ENCODE results near the gene TTLL11. TPM values are rescaled to one million over a fixed set of nuclear protein-coding genes. Genes with fewer than 3 reads are reported as not detected.
"Not testable (repeated sequence)": the region's sequence is repeated elsewhere in the genome, so short reads cannot be mapped to it uniquely, and the experiment has no call there.

The TTLL11 gene
- total RNA-seq, 1 donor from 2014 or later = 5.8 TPM

DNA sequence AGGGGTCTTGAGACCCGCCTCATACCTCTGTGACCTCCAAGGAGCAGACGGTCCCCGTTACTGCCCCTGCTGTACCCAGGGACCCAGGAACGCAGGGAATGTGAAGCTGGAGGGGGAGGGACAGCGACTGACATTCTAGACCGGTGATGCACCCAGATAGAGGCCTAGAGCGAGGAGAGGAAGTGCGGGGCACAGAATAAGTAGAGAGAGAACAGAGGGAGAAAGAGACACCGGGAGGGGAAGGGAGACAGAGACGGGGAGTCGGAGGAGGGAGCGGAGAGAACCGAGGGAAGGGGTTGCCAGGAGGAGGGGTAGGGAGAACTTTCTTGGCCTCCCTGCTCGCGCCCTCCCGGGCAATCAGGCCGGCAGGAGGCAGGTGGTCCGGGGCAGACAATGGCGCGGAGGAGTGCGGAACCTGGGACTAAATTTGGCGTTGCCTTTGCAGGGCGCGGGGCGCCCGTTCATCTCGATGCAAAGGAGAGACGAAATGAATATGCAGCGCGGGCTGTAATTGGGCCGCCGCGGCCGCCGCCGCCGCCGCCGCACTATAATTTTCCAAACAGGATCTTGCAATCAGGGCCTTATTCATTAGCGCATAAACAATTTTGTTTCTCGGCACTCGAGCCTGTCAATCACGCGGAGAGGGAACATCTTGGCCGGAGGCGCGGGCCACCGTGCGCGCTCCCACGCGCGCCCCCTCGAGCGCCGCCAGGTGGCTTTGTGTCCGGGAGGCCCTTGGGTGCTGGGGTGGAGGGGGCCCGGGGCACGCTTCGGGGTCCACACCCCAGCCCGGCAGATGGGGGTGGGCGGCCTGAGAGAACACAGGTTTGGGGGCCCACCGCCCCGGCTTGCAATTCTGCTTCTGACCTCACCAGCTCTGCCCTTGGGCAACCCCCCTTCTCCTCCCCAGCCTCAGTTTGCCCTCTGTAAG lies 33.5 kb upstream of the TTLL11 start:
- ATAC-seq (no peak), DNase-seq (no peak)
- intact Hi-C loops (cut with micrococcal nuclease) = loop anchor here (5.0 kb wide), 2 partner anchors 221 to 326 kb away; no protein-coding TSS in a partner anchor

DNA sequence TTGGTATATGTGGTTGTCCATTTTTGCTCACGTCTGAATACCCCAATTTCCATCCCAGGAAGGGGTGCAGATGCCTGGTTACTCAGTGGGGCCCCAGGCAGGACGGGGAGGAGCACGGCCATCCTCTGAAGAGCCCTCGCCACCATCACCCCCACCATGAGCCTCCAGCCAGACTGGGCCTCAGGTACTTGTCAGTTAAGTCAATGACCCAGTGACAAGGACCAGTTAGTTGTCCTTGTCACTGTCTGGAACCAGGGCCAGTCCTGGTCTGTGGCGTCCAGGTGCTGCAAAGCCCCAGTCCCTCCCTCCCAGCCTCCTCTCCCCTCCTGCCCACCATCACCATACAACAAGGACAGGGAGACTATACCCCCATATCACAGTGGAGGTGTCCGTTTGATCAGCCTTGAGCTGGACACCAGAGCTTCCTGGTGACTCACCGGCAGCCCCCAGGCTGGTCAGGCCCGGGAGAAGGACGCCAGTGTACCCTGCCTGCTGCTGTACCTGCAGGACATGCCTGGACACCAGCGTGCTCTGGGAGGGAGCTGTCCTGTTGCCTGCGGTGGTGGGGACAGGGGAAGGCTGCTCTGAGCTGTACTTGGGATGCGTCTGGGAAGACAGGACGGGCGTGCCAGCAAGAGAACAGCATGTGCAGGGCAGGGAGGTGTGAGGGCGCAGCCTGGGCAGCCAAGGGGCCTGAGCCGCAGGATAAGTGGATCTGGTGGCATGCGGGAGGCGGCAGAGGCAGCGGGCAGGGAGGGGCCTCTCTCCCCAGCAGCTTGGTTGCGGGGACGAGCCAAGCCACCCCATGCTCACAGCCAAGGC lies 32.6 kb upstream of the TTLL11 start:
- DNase-seq = no peak
- peak; percentile 28 for ATAC-seq
- intact Hi-C loops (cut with micrococcal nuclease) = loop anchor here (5.0 kb wide), 2 partner anchors 222 to 327 kb away; no protein-coding TSS in a partner anchor

DNA sequence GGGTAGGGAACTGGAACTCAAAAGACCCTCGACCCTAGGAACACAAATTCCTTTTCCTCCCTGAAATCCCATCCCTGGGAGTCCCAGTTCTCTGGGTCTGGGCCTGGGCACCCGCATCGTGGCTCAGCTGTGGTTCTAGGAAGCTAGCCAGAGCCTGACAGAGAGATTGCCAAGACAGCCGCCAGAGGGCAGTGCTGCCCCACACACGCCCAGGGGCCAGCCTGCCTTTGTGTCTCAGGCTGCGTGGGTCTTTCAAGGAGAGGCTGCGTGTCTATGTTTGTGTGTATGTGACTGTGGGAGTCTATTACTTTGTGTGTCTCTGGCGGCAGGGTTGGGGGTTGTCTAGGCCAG lies 32.0 kb upstream of the TTLL11 start:
- intact Hi-C loops (cut with micrococcal nuclease) = loop anchor here (5.0 kb wide), 2 partner anchors 222 to 327 kb away; no protein-coding TSS in a partner anchor
- peak; percentile 87 for DNase-seq
- peak; percentile 88 for ATAC-seq

DNA sequence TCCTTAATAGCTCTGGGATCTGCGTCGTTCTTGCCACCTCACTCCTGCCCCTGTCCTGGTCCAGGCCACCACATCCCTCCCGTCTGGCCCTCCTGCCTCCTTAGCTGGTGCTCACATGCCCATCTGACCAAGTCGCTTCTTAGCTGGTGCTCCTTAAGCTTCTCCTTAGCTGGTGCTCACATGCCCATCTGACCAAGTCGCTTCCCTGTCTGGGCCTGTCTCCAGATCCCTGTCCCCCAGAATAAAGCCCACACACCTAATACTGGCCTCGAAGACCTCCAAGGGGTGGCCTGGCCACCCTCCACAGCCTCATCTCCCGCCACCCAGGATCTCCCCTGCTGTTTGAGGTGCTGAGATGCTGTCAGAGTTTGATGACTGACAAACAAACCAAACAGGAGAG lies 31.4 kb upstream of the TTLL11 start:
- intact Hi-C loops (cut with micrococcal nuclease) = no loop called here
- DNase-seq = no peak
- ATAC-seq = no peak

DNA sequence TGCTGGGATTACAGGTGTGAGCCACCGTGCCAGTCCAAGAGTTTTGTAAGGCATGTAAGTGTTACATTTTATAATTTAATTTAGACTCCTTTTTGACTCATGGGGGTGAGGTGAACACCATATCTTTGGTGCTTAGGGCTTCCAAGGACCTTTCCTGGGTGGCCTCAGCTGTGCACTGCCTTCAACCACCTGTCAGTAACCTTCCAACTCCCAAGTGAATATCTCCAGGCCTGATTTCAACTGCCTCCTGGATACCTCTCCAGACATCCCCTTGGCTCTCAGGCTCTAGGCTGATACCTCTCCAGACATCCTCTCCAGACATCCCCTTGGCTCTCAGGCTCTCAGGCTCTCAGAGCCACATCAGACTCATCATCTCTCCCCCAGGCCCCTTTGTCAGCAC lies 30.9 kb upstream of the TTLL11 start:
- DNase-seq (no peak), ATAC-seq (no peak)
- intact Hi-C loops (cut with micrococcal nuclease) = no loop called here

DNA sequence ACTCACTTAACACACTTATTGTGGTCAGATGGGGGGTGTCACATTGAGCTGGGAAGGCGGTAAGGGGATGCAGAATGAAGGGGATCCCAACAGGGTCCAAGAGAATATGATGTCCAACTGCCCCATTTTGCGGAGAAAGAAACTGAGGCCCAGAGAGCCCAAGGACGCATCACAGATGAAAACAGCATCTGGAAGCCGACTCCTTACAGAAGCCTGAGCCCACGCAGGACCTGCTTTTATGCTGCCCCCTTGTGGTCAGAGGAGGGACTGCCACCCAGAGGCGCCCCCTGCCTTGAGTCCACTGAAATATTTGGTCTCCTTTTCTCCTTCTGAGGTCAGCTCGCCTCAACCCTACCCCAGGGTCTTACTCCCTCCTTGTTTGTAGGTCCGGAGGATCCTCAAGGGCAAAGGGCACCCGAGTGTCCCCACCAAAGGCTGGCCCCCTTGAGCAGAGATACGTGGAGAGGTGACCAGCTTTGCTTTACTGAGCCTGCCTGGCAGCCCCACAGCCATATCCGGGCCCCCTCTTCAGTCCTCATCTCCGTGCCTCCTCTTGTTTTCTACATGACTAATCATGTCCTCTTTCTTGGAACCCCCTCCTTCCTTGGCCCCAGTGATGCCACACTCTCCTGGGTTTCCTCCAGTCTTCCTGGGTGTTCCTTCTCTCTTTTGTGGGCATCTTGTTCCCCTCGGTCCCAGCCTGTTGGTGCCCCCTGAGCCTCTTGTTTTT lies 30.0 kb upstream of the TTLL11 start:
- ATAC-seq = peak; percentile 42
- peak; percentile 81 for DNase-seq
- intact Hi-C loops (cut with micrococcal nuclease) = no loop called here

DNA sequence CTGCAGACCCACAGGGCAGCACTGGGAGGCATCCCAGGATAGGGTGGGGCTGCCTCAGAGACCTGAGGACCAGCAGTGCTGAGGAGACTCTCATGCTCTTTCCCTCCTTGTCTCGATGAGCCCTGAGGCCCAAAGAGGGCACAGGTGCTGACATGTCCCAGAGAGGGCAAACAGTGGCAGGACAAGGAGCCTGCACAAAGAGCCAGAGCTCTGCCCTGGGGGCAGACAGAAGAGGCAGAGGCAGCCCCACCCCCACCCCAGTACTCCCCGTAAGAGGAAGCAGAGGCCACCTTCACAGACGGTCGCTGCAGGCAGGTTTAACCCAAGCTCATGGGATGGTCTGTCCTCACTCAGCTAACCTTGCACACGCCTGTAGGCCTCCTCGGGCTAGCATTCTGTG lies 29.4 kb upstream of the TTLL11 start:
- no peak for DNase-seq
- ATAC-seq = no peak
- intact Hi-C loops (cut with micrococcal nuclease) = no loop called here

DNA sequence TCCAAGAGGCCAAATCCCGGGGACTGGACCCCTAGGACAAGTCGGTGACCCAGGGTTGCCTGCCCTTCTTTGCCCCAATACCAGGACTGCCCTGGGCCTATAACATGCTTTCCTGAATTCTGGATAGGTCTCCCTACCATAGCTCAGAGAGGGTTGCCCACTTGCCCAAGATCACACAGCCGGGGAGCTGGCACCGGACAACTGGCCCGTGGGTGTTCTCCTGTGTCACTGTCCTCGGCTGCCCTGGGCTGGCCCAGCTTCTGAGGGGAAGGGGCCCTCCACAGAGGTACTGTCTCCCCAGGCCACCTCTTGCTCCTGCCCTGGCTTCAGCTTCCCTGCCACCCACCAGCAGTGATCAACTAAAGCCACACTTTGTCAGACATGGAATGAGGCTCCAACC lies 28.8 kb upstream of the TTLL11 start:
- ATAC-seq (no peak), DNase-seq (no peak)
- intact Hi-C loops (cut with micrococcal nuclease) = no loop called here

DNA sequence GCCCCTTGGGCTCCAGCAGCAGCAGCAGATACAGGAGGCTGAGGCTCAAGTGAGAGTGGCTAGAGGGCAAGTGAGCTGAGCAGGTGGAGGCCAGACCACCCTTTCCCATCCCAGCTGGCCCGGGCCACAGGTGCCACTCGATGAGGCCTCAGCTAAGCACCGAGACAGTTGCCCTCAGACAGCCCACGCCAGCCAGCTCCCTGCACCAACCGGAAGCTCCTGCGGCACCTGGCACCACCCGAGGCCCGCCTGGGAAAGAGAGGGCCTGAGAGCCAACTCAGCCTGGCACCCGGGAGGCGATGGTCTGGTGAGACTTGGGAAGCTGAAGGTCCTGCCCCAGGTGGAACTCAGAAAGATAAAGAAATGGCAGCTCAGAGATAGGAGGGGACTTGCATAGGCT lies 28.3 kb upstream of the TTLL11 start:
- intact Hi-C loops (cut with micrococcal nuclease) = no loop called here
- ATAC-seq = no peak
- no peak for DNase-seq

DNA sequence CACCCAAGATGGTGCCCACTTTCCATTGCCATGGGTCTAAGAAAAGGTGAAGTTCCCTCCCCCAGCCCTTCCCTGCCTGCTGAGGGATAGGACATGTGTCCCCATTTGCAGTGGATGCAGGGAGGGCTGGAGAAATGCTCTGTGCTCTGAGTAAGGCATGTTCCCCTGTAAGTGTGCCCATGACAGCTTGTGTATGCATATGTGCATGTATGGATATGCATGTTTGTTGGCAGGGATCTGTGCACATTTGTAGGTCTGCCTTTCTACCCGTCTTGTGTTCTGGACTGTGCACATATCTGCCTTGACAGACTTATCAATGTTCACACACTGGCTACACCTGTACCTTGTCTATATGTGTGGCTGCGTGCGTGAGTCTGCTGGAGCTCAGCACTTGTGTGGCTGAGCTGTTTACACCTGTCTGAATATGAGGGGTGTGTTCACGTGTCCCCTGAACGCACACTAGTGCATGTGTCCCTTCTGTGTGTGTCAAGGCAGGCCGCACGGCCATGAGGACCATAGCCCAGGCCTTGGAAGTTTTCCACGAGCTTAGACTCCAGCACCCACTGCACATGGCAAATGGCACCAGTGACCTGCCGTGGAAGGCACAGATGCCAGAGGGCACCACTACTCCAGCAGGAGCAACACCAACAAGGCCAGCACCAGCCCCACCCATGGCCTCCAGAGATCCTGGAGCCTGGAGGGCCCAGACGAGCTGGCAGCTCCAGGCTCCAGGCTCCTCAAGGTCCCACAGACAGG lies 27.4 kb upstream of the TTLL11 start:
- intact Hi-C loops (cut with micrococcal nuclease) = no loop called here
- ATAC-seq = no peak
- no peak for DNase-seq

DNA sequence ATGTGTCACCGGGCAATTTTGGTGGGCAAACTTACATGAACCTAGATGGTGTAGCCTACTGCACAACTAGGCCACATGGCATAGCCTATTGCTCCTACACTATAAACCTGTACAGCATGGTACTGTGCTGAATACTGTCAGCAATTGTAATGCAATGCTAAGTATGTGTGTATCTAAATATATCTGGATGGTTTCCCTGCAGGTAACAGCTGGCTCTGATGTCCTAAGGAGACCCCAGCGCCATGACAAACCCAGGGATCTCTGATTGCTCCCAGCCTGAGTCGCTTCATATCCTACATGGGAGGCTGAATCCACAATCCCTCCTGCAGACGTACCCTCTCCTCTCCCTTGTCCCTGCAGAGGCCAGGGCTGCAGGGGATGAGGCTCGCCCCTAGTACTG lies 26.6 kb upstream of the TTLL11 start:
- intact Hi-C loops (cut with micrococcal nuclease) = no loop called here
- DNase-seq (no peak), ATAC-seq (no peak)

DNA sequence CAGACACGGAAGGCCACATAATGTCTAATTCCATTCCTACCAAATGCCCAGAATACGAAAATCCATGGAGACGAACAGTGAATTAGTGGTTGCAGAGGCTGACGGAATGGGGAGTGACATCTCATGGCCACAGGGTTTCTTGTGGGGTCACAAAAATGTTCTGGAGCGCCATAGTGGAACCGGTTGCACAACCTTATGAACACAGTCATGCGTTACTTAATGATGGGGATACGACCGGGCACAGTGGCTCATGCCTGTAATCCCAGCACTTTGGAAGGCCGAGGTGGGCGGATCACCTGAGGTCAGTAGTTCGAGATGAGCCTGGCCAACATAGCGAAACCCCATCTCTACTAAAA lies 26.0 kb upstream of the TTLL11 start:
- ATAC-seq (no peak), DNase-seq (no peak)
- intact Hi-C loops (cut with micrococcal nuclease) = no loop called here

DNA sequence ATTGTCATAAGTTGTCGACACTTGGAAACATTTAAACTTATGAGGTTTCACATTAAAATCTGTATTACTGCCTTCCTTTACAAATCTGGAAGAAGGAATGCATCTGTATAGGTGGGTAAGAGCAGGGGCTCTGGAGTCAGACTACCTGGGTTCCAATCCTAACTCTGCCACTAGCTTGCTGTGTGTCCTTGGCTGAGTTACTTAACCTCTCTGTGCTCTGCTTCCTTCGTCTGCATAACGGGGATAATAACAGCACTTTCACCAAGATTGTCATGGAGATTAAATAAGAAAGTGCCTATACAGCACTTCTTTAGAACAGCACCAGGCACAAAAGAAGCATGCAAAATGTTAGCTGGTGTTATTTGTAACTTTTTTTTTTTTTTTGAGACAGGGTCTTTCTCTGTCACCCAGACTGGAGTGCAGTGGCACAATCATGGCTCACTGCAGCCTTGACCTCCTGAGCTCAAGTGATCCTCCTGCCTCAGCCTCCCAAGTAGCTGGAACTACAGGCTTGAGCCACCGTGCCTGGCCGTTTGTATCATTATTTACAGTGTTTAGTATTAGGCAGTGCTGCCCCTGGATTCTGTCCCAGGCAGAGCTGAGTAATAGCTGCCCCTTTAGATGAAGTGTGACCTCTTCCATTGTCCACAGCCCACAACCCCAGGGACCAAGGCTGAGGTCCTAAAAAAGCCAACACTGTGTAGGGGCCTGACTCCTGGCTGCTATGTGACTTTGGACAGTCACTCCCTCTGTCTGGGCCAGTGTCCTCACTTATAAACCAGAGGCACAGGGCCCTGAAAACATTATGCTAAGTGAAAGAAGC lies 25.4 kb upstream of the TTLL11 start:
- DNase-seq (no peak), ATAC-seq (no peak)
- intact Hi-C loops (cut with micrococcal nuclease) = no loop called here

DNA sequence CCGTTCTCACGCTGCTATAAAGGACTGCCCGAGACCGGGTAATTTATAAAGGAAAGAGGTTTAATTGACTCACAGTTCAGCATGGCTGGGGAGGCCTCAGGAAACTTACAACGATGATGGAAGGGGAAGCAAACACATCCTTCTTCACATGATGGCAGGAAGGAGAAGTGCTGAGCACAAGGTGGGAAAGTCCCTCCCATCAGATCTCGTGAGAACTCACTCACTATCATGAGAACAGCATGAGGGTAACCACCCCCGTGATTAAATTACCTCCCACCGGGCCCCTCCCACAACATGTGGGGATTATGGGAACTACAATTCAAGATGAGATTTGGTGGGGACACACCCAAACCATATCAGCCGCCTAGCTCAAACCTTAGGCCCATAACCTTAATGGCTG lies 24.1 kb upstream of the TTLL11 start:
- ATAC-seq; intact Hi-C loops (cut with micrococcal nuclease): not testable (repeated sequence)

DNA sequence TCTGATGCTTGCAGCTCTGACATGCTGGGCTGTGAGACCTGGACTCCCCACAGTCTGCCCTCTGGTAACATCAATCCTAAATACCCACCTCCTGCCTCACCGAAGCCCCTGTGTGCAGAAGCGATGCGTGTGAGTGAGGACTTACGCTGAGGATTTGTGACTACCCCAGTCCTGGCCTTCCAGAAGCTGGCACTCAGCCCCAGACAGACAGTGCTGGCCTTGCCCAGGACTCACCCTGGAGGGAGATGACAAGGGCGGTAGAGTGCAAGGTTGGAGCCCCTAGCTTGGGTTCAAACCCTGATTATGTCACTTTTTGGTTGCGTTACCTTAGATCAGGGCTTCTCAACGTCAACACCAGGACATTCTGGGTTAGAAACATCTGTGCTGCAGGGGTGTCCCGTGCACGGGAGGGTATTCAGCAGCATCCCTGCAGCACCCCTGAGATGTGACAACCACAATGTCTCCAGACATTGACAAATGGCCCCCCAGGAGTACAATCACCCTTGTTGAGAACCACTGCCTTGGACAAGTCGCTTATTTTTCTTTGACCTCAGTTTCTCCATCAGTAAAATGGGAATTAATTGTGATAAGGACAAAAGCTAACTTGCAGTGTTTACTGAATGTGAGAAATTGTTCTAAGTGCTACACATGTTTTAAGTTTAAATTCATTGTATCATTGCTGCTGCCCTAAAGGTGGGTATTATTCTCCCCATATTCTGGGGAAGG lies 23.5 kb upstream of the TTLL11 start:
- intact Hi-C loops (cut with micrococcal nuclease) = no loop called here
- no peak for ATAC-seq
- DNase-seq = no peak

More for the DNA sequence above, 24.1 kb upstream of the TTLL11 start:
- DNase-seq = not testable (repeated sequence)

DNA sequence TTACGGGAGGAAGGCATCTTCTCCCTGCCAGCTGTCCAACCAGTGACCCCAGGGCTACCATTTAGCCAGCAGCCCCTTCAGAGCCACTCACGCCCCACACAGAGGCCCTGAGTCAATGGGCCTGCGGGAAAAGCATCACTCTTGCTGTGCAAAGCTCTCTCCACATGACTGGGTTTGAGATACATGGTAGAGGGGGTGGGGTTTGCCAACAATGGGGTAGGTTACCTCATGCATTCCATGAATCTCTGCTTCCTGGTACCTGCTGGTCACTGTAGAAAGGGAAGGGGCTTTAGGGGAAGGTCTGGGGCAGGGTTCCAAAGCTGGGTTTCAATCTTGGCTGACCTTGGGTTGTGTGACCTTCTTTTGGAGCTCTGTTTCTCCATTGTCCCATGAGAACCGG lies 22.9 kb upstream of the TTLL11 start:
- DNase-seq = no peak
- no peak for ATAC-seq
- intact Hi-C loops (cut with micrococcal nuclease) = no loop called here

DNA sequence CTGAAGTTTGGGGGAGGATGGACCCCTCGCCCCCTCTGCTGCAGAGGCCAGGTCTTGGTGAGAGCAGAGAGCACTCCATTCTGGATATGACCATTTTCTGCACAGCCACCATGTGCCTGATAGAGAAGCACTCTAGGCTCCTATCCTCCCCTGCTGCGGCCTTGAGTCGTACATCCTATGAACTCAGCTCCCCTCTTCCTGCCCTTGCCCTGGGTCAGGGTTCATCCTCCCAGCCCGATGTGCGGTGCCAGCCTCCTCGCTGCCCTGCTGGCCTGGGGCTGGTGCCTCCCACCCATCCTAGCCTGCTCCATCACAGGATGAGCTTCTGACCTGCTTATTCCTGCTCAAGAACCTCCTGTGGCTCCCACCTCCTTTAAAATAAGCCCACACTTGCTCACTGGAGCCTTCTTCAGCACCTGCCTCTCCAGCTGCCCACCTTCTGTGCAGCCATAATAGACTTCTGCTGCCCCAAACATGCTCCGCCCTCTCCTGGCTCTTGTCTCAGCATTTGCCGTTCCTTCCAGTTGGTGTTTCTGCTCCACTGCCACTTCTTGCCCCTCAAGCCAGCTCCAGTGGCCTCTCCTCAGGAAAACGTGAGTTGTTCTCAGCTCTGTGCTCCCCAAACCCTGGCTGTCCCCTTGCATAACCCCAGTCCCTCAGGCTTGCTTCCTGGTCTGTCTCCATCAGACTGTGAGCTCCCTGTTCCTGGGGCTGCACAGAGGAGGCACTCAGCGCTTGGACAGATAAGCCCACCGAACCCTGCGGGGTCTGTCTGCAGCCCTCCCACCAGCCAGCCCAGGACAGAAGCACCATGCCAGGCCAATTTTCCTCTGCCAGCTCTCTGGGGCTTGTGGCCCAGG lies 22.3 kb upstream of the TTLL11 start:
- no peak for ATAC-seq
- intact Hi-C loops (cut with micrococcal nuclease) = no loop called here
- DNase-seq = no peak
